Activated T-cell treated with anti-CD3 and anti-CD28 coated beads, Interleukin-2, amount 50 U/mL, for 24 hours (primary cell): ENCODE data around the gene NAP1L4.
A peak's percentile ranks its signal among the peaks of the same experiment; 100 is the strongest.

Experiments
- DNase-seq: peaks from one replicate; pipeline ENCODE4 v3.0.0-alpha.2; 2020
- H3K27ac Mint-ChIP-seq: 2 replicates; pipeline ENCODE4 v1.8.0; 2020; ENCODE audit warnings: mild to moderate bottlenecking, mixed read lengths
- H3K27me3 Mint-ChIP-seq: 2 replicates; pipeline ENCODE4 v1.8.0; 2020; ENCODE audit warnings: mixed read lengths
- H3K36me3 Mint-ChIP-seq: 2 replicates; pipeline ENCODE4 v1.8.0; 2020; ENCODE audit warnings: low read depth, mixed read lengths
- H3K4me1 Mint-ChIP-seq: 2 replicates; pipeline ENCODE4 v1.8.0; 2020; ENCODE audit warnings: low read depth, mixed read lengths
- H3K4me3 Mint-ChIP-seq: 2 replicates; pipeline ENCODE4 v1.8.0; 2020; ENCODE audit warnings: mild to moderate bottlenecking, moderate library complexity, mixed read lengths
- H3K9me3 Mint-ChIP-seq: 2 replicates; pipeline ENCODE4 v1.8.0; 2020; ENCODE audit warnings: mixed read lengths

The NAP1L4 gene

DNA sequence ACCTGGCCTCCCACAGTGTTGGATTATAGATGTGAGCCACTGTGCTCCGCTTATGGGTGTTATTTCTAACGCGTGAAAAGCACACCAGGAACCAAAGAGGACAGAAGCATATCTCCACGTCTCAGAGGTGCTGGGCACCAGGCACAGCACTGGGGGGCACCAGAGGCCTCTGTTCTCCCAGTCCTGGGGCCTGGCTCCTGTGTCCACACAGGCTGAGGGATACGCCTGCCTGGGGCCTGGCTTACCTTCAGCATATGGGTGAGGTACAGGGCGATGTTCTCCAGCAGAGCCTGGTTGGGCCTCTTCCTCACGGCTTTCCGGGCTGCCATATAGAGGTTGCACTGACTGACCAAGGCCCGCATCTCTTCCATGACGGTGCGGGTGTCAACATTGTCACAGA is 24.7 kb upstream of the NAP1L4 start:
- Mint-ChIP-seq H3K27ac (peak overlapping the region; percentile 80), H3K27me3 (no peaks in the 10 kb centered on the region)

DNA sequence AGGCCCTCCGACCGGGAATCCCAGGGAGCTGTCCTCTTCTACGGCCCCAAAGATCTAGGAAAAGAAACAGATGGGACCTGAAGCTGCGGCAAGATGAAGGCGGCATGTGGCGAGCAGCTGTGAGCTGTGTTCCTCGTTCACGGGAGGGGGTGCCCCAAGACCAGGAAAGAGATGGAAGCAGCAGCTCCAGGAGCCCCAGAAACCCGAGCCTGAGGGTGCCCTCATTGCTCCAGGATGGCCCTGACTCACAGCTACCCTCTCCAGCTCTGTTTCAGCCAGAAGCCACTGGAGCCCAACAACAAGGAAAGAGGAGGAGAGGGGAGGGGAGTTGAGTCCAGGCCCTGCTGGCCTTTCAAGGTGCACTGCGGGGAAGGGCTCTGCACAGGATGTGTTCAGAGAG is 23.7 kb upstream of the NAP1L4 start:
- H3K27ac Mint-ChIP-seq, result peak overlapping the region; percentile 83
- H3K36me3 Mint-ChIP-seq, result peaks cover 99% of the 10 kb centered on the region
- no peak for DNase-seq
- H3K4me1 Mint-ChIP-seq, result peaks cover 66% of the 10 kb centered on the region
- H3K9me3 Mint-ChIP-seq, result no peaks in the 10 kb centered on the region
- no peak overlapping the region for H3K4me3 Mint-ChIP-seq
- H3K27me3 Mint-ChIP-seq, result no peaks in the 10 kb centered on the region

More for the DNA sequence above, 24.7 kb upstream of the NAP1L4 start:
- H3K4me1 Mint-ChIP-seq, result peaks cover 62% of the 10 kb centered on the region
- peaks cover 96% of the 10 kb centered on the region for H3K36me3 Mint-ChIP-seq
- H3K4me3 Mint-ChIP-seq, result no peak overlapping the region
- DNase-seq, result no peak
- no peaks in the 10 kb centered on the region for H3K9me3 Mint-ChIP-seq

DNA sequence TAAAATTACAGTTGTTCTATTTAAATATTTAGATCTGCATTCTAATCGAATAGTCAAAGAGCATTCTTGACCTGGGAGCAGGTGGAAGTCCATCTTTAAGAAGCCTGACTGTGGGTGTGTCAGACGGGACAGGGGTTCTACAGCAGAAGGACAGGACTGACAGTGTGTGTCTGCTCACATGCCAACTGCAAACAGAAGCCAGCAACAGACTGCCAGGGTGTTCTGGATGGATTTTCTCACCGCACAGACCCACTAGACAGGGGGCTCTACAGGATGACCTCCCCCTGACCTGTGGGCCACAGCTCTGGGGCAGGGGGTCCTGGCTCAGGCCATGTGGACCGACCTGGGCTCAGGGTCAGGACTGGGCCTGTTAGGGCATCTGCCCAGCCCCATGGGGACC is 22.8 kb upstream of the NAP1L4 start:
- DNase-seq, result no peak
- peak overlapping the region; percentile 21 for H3K4me3 Mint-ChIP-seq
- peak overlapping the region; percentile 83 for H3K27ac Mint-ChIP-seq
- H3K36me3 Mint-ChIP-seq, result peaks cover 99% of the 10 kb centered on the region
- peaks cover 73% of the 10 kb centered on the region for H3K4me1 Mint-ChIP-seq
- H3K27me3 Mint-ChIP-seq, result no peaks in the 10 kb centered on the region
- no peaks in the 10 kb centered on the region for H3K9me3 Mint-ChIP-seq

DNA sequence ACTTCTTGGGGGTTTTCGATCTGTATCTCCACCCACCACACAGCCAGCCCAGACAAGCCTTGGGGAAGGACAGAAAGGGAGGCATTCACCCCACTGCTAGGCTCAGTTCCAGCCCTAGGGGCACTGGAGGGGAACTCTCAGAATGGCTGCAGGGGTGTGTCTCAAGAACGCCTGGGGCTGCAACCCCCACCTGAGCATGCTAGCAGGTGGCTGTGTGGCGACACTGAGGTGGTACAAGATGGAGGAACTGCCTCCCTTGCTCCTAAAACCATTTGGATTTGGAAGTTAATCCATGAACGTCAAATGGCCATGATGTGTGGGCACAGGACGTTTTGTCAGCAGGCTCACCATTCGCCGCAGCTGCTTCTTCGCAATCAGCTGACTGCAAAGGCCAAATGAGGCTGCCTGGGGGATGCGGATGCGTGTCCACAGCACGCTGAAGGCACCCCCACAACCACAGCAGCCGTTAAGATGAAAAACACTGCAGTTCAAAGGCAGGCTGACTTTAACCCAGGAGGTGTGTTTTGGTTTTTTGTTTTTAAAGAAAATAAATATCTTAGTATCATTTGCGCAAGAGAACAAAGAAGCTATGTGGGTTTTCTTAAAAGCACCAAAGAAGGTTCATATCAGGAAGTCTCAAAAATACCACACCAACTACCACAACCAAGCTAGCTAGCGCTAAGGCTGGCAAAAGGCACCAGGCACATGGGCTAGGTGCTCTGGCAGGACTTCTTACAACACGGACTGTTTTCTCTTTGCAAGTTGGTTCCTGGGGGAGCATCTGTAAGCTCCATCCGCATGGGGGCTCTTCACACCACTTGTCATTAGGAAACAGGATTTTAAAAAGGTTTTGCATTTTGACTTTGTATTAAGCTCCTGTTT is 22.2 kb upstream of the NAP1L4 start:
- H3K9me3 Mint-ChIP-seq, result no peaks in the 10 kb centered on the region
- no peaks in the 10 kb centered on the region for H3K27me3 Mint-ChIP-seq
- DNase-seq, result peak; percentile 67
- peak overlapping the region; percentile 21 for H3K4me3 Mint-ChIP-seq
- peaks cover 76% of the 10 kb centered on the region for H3K4me1 Mint-ChIP-seq
- peak overlapping the region; percentile 83 for H3K27ac Mint-ChIP-seq
- peaks cover 99% of the 10 kb centered on the region for H3K36me3 Mint-ChIP-seq

DNA sequence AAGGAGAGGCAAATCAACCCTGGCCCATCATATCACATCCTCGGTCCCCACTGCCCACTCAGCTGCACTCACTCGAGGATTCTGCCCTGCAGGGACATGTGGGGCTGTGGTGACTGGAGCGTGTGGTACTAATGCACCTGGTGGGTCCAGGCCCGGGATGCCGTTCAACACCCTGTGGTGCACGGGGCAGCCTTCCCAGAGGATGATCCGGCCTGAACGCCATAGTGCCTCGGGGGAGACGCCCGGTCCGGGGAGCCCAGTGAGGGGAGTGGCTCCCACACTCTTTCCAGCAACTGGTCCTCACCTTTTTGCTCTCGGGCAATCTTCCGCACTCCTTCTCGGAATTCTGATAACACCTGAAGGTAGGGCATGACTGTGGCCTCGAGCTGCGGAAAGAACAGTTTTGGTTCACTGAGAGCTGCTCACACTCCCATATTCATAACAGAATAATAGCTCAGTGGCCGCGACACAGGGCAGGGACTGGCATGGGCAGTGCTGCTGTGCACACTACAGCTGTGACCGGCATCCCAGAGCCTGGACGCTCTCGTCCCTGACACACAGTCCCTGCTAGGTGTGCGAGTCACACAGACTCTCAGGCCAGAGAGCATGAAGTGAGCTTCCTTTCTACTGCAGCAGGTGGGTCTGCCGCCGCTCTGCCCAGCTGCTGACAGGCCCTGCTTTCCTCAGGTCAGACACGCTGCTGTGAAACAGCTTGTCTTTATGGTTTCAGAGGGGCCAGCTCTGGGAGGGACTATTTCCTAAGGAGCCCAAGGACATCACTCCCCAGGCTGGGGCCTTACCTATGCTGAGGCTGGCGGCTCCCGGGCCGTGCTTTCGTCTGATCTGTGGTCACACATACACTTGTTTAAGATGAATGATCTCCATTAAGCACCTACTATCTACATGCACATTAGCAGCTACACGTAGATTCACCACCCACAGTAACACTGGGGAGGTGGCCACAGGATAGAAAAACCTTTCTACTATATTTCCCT is 20.1 kb upstream of the NAP1L4 start:
- Mint-ChIP-seq H3K27me3 (no peaks in the 10 kb centered on the region), H3K4me1 (peaks cover 69% of the 10 kb centered on the region), H3K4me3 (no peak overlapping the region), H3K36me3 (peaks cover 99% of the 10 kb centered on the region), H3K9me3 (no peaks in the 10 kb centered on the region), H3K27ac (peak overlapping the region; percentile 77)
- no peak for DNase-seq

DNA sequence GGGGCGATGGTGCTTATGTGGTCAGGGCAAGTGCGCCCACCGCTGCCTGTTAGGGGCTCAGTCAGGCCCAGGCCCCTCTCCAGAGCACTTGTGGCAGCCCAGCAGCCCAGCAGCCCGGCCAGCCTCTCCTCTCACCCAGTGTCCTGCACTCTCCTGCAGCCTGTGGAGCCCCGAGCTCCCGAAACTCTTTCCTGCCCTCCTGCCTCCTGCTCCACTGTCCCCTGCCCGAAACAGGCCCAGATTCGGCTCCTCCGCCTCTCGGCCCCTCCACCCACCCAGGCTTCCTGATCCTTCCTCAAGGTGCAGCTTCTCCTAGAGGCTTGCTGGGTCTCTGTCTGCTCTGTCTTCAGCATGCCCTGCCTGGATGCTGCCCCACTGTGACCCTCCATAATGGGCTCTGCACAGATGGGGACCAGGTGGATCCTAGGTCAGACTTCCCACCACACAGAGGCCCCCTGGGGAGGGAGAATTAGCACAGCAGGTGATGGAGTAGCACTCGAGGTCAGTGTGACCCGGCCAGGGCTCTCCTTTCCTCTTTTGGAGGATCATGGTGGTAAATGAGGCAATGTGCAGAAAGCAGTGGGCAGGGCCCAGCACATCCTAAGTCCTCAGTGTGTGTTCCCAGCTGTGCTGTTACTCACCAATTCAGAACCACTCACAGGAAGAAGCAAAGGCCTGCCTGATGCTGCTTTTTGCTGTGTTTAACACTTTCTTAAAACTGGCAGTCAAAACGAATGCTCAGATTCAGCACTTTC is 18.6 kb upstream of the NAP1L4 start:
- Mint-ChIP-seq H3K9me3 (no peaks in the 10 kb centered on the region), H3K36me3 (peaks cover 96% of the 10 kb centered on the region), H3K4me3 (no peak overlapping the region), H3K27me3 (no peaks in the 10 kb centered on the region), H3K27ac (peak overlapping the region; percentile 77), H3K4me1 (peaks cover 58% of the 10 kb centered on the region)
- DNase-seq, result no peak

DNA sequence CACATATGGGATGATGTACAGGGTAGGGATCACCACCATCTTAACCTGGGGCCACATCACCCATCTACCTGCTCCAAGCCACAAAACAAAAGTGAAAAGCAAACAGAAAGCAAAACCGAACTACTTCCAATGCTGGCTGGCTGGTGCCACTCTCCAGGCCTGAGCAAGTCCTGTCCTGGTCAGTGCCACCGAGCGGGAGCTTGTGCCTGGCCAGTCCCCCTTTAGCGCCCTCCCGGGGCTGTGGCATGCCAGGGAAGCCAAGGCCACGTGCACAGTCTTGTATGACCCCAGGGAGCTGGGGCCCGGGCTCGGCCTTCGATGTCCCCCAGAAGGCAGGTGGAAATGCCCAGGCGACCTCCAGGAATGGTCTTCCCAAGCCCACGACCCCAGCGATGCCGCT is 17.9 kb upstream of the NAP1L4 start:
- DNase-seq, result no peak
- peaks cover 96% of the 10 kb centered on the region for H3K36me3 Mint-ChIP-seq
- no peaks in the 10 kb centered on the region for H3K9me3 Mint-ChIP-seq
- peak overlapping the region; percentile 75 for H3K27ac Mint-ChIP-seq
- no peaks in the 10 kb centered on the region for H3K27me3 Mint-ChIP-seq
- no peak overlapping the region for H3K4me3 Mint-ChIP-seq
- H3K4me1 Mint-ChIP-seq, result peaks cover 51% of the 10 kb centered on the region

DNA sequence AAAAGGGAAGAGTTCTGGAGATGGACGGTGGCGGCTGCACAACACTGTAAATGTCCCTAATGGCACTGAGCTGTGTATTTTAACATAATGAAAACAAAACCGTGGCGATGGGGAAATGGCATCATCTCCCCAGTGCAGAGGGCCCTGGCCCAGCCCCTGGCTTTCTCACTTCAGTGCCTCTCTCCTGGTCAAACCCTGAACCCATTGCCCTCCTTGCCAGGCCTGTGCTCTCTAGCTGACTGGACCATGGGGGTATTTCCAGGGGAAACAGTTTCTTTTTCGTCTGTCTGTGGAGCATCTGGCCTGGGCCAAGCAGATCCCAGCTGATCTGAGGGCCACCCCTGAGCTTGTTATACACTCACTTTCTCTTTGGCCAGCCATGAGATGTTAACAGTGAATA is 17.4 kb upstream of the NAP1L4 start:
- Mint-ChIP-seq H3K36me3 (peaks cover 93% of the 10 kb centered on the region), H3K4me3 (no peak overlapping the region), H3K27ac (peak overlapping the region; percentile 75), H3K4me1 (peaks cover 46% of the 10 kb centered on the region), H3K27me3 (no peaks in the 10 kb centered on the region), H3K9me3 (no peaks in the 10 kb centered on the region)
- no peak for DNase-seq

DNA sequence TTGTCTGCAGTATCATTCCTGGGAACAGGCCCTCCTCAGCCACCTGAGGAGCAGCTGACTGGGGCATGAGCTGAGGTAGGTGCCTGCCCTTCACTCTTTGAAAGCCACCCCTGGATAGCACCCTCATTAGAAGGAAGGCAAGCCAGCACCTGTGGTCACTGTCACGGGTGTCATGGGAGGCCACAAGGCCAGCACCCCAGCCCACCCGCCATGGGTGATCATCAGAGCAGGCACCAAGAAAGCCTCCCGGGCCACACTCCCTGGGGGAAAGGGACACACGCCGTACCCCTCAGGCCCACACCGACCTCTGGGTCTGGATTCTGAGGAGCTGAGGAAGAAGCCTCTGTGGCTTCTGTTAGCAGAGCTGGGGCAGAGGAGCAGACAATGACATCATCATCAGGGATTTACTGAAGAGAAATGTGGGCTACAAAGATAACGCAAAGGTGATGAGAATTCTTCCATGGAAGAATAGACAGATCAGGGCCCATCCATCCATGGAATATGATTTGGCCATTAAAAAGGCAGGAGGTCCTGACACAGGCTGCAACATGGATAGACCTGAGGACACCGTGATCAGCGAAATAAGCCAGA is 16.7 kb upstream of the NAP1L4 start:
- H3K27ac Mint-ChIP-seq, result peak overlapping the region; percentile 50
- no peak overlapping the region for H3K4me3 Mint-ChIP-seq

DNA sequence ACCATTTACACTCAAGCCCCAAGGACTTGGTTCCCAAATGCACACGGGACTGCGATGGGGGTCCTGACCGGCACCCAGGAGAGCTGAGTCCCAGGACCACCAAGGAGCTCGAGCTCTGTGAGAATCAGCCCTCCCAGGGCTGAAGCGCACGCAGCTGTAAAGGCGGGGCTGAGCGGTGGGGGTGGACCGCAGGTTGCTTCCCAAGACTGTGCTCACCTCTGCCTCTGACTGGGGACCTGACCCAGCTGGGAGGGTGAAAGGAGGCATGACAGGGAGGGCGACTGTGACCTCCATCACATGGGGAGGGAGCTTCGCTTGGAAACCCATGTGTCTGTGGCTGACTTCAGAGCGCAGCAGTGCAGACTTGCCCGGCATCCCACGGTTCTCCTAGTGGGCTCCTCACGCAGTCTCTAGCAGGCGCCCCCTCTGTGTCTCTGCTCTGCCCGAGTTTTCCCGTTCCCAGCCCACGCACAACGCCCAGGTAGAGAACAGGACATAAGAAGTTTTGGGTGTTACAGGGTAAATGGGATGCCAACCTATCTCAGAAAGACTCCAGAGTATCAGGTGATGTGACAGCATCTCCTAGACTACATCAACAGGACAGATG is 15.4 kb upstream of the NAP1L4 start:
- H3K27me3 Mint-ChIP-seq, result no peaks in the 10 kb centered on the region
- H3K27ac Mint-ChIP-seq, result peak overlapping the region; percentile 70
- no peaks in the 10 kb centered on the region for H3K9me3 Mint-ChIP-seq

More for the DNA sequence above, 16.7 kb upstream of the NAP1L4 start:
- H3K36me3 Mint-ChIP-seq, result peaks cover 93% of the 10 kb centered on the region
- no peaks in the 10 kb centered on the region for H3K9me3 Mint-ChIP-seq
- H3K27me3 Mint-ChIP-seq, result no peaks in the 10 kb centered on the region
- DNase-seq, result no peak
- peaks cover 39% of the 10 kb centered on the region for H3K4me1 Mint-ChIP-seq

DNA sequence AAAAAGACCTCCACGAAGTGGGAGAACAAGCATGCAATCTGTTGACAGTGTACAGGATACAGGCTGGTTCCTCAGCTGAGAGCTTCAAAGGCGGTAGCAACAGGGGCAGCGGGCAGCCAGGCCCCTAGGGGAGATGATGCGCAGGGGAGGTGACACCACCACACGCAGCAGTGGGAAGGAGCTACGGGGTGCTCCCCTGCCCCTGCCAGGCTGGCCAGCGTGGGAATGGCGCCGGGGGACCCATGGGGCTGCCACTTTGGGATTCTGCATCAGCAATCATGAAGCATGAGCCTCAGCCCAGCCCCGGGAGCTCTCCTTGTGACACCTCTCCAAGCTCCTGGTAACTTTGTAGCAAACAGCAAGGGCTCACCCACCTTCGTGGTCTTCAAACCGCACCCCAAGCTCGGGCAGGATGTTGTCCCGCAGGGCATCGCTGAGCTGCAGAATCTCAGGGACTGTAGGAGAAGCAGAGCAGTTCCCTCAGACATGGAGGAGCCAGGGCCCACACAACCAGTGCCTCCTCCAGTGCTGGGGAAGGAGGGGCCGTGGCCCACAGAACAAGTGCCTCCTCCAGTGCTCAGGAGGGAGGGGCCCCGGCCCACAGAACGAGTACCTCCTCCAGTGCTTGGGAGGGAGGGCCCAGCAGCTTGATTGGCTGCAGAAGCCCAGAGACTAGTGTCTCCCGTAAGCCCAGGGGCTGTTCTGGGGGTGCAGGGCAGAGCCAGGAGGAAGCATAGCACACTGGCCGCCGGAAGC is 14.6 kb upstream of the NAP1L4 start:
- Mint-ChIP-seq H3K27ac (peak overlapping the region; percentile 40), H3K4me3 (no peak overlapping the region), H3K4me1 (peaks cover 31% of the 10 kb centered on the region), H3K36me3 (peaks cover 94% of the 10 kb centered on the region), H3K27me3 (no peaks in the 10 kb centered on the region), H3K9me3 (no peaks in the 10 kb centered on the region)
- peak; percentile 52 for DNase-seq

More for the DNA sequence above, 15.4 kb upstream of the NAP1L4 start:
- peaks cover 94% of the 10 kb centered on the region for H3K36me3 Mint-ChIP-seq
- no peak overlapping the region for H3K4me3 Mint-ChIP-seq
- no peak for DNase-seq
- peaks cover 34% of the 10 kb centered on the region for H3K4me1 Mint-ChIP-seq

DNA sequence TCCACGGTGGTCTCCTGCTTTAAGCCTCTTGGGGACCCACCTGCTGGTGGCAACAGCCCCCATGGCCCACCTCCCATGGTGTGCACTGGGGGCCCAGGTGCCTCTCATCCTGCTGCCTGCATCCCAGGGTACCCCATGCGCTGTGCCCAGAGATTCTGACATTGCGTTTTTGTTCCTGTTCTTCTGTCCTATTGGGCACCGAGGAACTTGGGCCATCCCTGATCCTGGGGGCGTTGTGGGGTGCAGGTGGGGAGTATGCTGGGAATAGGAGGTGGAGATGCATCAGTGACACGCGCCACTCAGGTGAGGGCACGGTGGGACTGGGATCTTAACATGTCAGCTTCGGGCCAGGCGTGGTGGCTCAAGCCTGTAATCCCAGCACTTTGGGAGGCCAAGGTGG is 12.4 kb upstream of the NAP1L4 start:
- DNase-seq, result no peak
- peaks cover 94% of the 10 kb centered on the region for H3K36me3 Mint-ChIP-seq
- H3K4me1 Mint-ChIP-seq, result peaks cover 12% of the 10 kb centered on the region
- no peak overlapping the region for H3K4me3 Mint-ChIP-seq
- peak overlapping the region; percentile 62 for H3K27ac Mint-ChIP-seq
- H3K27me3 Mint-ChIP-seq, result no peaks in the 10 kb centered on the region
- no peaks in the 10 kb centered on the region for H3K9me3 Mint-ChIP-seq
